Uterus (tissue), 4 donors: ENCODE results near the gene SMC1A. TPM values are rescaled to one million over a fixed set of nuclear protein-coding genes. Genes with fewer than 3 reads are reported as not detected.
"Not testable (repeated sequence)": the region's sequence is repeated elsewhere in the genome, so short reads cannot be mapped to it uniquely, and the experiment has no call there.

ENCODE experiments used
- DNase-seq, 2 donors: peaks; one replicate each; pipeline ENCODE4 v3.0.0-alpha.2; 2019 to 2020
- H3K27ac ChIP-seq, 2 donors: fragments of 200-600 bp; sonication (generic); 1 replicate in 1 of 2; 2 replicates in 1 of 2; pipeline ENCODE4 v1.5.1; 2016 to 2018
- H3K27me3 ChIP-seq, 2 donors: fragments of 200-600 bp; sonication (generic); one replicate each; pipeline ENCODE4 v1.5.1; 2018 to 2019; ENCODE audit warnings: control low read depth in 1 of 2
- H3K36me3 ChIP-seq, 2 donors: fragments of 200-600 bp; sonication (generic); one replicate each; pipeline ENCODE4 v1.5.1; 2019; ENCODE audit warnings: control low read depth in 1 of 2
- H3K4me1 ChIP-seq, 2 donors: fragments of 200-600 bp; sonication (generic); one replicate each; pipeline ENCODE4 v1.5.1; 2018 to 2019; ENCODE audit warnings: control low read depth in 1 of 2
- H3K4me3 ChIP-seq, 2 donors: fragments of 200-600 bp; sonication (generic); 1 replicate in 1 of 2; 2 replicates in 1 of 2; pipeline ENCODE4 v1.5.1; 2018 to 2019; ENCODE audit warnings: mild to moderate bottlenecking in 1 of 2
- H3K9me3 ChIP-seq, 2 donors: fragments of 200-600 bp; sonication (generic); one replicate each; pipeline ENCODE4 v1.5.1; 2019; ENCODE audit warnings: control low read depth in 1 of 2
- POLR2A ChIP-seq, 2 donors: fragments of 450-650 bp; IDR thresholded peaks; one replicate each; pipeline ENCODE4 v1.6.1; 2016; ENCODE audit warnings: antibody characterized with exemption in 2 of 2, mild to moderate bottlenecking in 1 of 2, moderate library complexity in 1 of 2
- intact Hi-C: fragments of 100-400 bp; cut with DNase I; formaldehyde crosslinking; loops from one replicate; pipeline ENCODE4 v1.15.1; 2023; ENCODE audit warnings: low total_unique reads
- total RNA-seq, 4 donors: library from RNA; depleted of rRNA in 3 of 4; stranded (reverse); fragments of >200 nt in 3 of 4; gene quantifications; one replicate each; pipeline versions ENCODE4 v1.1.0 to v1.2.4, GENCODE V29; 2014 to 2023
- TF ChIP-seq, protein P1 (sequence below), 4 experiments: fragments of 200-600 bp in 2 of 4; fragments of 450-650 bp in 2 of 4; sonication (generic) in 2 of 4; IDR thresholded peaks; one replicate each; pipeline ENCODE4 v1.5.1; 2016 to 2019; ENCODE audit warnings: antibody characterized with exemption in 4 of 4, mild to moderate bottlenecking in 2 of 4, moderate library complexity in 1 of 4
- donor health status: DM: yes; HTN: yes; CAD: no.

Gene SMC1A
- total RNA-seq, 4 donors from 2014 or later = 34.8 to 85.5 (median 40.8) TPM

- Histone ChIP-seq H3K4me1 (no peaks in the 10 kb centered on the region), H3K4me3 (no peak overlapping the region), H3K36me3 (no peaks in the 10 kb centered on the region), H3K9me3 (no peaks in the 10 kb centered on the region), H3K27me3 (no peaks in the 10 kb centered on the region), H3K27ac (no peak overlapping the region)
- no peak for DNase-seq
- intact Hi-C loops = no loop called here
- TF ChIP-seq, protein P1, sequence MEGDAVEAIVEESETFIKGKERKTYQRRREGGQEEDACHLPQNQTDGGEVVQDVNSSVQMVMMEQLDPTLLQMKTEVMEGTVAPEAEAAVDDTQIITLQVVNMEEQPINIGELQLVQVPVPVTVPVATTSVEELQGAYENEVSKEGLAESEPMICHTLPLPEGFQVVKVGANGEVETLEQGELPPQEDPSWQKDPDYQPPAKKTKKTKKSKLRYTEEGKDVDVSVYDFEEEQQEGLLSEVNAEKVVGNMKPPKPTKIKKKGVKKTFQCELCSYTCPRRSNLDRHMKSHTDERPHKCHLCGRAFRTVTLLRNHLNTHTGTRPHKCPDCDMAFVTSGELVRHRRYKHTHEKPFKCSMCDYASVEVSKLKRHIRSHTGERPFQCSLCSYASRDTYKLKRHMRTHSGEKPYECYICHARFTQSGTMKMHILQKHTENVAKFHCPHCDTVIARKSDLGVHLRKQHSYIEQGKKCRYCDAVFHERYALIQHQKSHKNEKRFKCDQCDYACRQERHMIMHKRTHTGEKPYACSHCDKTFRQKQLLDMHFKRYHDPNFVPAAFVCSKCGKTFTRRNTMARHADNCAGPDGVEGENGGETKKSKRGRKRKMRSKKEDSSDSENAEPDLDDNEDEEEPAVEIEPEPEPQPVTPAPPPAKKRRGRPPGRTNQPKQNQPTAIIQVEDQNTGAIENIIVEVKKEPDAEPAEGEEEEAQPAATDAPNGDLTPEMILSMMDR (IDR thresholded peaks at IDR 0.05) = no peak
- TF ChIP-seq POLR2A (IDR thresholded peaks at IDR 0.05) = no peak
Measured at GRCh38 chrX:53430231-53430630, 7.8 kb upstream of the SMC1A start.

DNA sequence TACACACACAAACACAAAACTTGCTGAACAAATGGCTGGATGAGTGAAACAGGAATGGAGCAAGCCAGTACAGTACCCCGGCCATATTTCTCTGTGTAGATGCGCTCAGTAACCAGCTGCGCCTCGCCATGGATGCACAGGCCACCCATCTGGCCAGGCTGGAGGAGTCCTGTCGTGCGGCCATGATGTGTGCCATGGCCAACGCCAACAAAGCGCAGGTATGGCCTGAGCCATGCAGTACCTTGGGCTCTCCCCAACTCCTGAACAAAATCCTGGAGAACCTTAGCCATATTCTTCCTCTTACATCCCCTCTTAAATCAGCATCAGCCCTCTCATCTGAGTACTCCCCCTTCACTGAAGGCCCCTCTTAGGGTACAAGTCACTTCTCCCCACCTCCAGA, 7.3 kb upstream of the SMC1A start:
- Histone ChIP-seq H3K9me3 (no peaks in the 10 kb centered on the region), H3K27ac (no peak overlapping the region), H3K27me3 (no peaks in the 10 kb centered on the region), H3K4me3 (no peak overlapping the region), H3K4me1 (no peaks in the 10 kb centered on the region), H3K36me3 (no peaks in the 10 kb centered on the region)
- TF ChIP-seq, protein P1 (IDR thresholded peaks at IDR 0.05) = no peak
- TF ChIP-seq POLR2A (IDR thresholded peaks at IDR 0.05) = no peak
- intact Hi-C loops = loop anchor here (10.0 kb wide), 1 partner anchor 115 kb away; no protein-coding TSS in a partner anchor
- no peak for DNase-seq

- intact Hi-C loops = loop anchor here (10.0 kb wide), 1 partner anchor 108 kb away; no protein-coding TSS in a partner anchor
- Histone ChIP-seq H3K4me3 (peak within 1 kb of the TSS; percentile 77 to 81), H3K36me3 (no peaks in the 10 kb centered on the region), H3K9me3 (no peaks in the 10 kb centered on the region), H3K4me1 (peaks cover 10% of the 10 kb centered on the region in 2 donors), H3K27me3 (no peaks in the 10 kb centered on the region), H3K27ac (peak within 1 kb of the TSS; percentile 89 to 95)
- TF ChIP-seq, protein P1 (IDR thresholded peaks at IDR 0.05) = no peak
- TF ChIP-seq POLR2A (IDR thresholded peaks at IDR 0.05) = no peak
- no peak for DNase-seq
Measured at GRCh38 chrX:53422861-53423306, 430 bp upstream of the SMC1A start, which contains the start of gene RIBC1. Gene RIBC1 (plus strand): TSS chrX:53422873. CDS start chrX:53426277, 3,404 bp downstream.

GRCh38 chrX:53421772-53422085, 725 bp downstream of the SMC1A start:
- no peak for DNase-seq
- peak overlapping the region; percentile 77 to 81 for H3K4me3 ChIP-seq
- peak overlapping the region; percentile 89 to 95 for H3K27ac ChIP-seq
- intact Hi-C loops = loop anchor here (10.0 kb wide), 1 partner anchor 107 kb away; no protein-coding TSS in a partner anchor
- TF ChIP-seq, protein P1 (IDR thresholded peaks at IDR 0.05) = no peak
- TF ChIP-seq POLR2A (IDR thresholded peaks at IDR 0.05) = no peak
- no peaks in the 10 kb centered on the region for H3K36me3 ChIP-seq
- no peaks in the 10 kb centered on the region for H3K27me3 ChIP-seq
- no peaks in the 10 kb centered on the region for H3K9me3 ChIP-seq
- peaks cover 10% of the 10 kb centered on the region in 2 donors for H3K4me1 ChIP-seq

DNA sequence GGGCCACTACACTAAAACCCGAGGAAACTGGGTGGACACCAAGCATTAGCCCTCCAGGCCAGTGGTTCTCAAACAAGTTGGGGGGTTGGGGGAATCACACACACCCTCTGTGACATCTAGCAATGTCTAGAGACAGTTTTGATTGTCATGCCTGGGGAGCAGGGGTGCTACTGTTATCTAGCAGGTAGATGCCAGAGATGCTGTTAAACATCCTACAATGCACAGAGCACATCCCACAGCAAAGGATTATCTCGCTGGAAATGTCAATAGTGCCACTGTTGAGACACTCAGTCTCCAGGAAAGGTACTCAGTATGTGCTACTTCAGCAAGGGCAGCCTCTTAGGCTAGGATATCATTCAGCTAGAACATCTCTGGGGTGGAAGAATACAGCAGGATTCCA, 1.3 kb downstream of the SMC1A start:
- Histone ChIP-seq H3K27me3 (no peaks in the 10 kb centered on the region), H3K36me3 (no peaks in the 10 kb centered on the region), H3K9me3 (no peaks in the 10 kb centered on the region), H3K4me1 (peaks cover 10% of the 10 kb centered on the region in 2 donors), H3K27ac (peak overlapping the region in 1 of 2 donors; percentile 89), H3K4me3 (peak overlapping the region in 1 of 2 donors; percentile 77)
- TF ChIP-seq POLR2A (IDR thresholded peaks at IDR 0.05) = no peak
- TF ChIP-seq, protein P1 (IDR thresholded peaks at IDR 0.05) = no peak
- DNase-seq = no peak
- intact Hi-C loops = loop anchor here (10.0 kb wide), 1 partner anchor 106 kb away; no protein-coding TSS in a partner anchor

GRCh38 chrX:53420351-53420750, 2.1 kb downstream of the SMC1A start:
- not testable (repeated sequence) for DNase-seq, H3K27ac ChIP-seq, H3K36me3 ChIP-seq, H3K4me3 ChIP-seq, H3K27me3 ChIP-seq, H3K9me3 ChIP-seq
- peaks cover 10% of the 10 kb centered on the region in 2 donors for H3K4me1 ChIP-seq
- intact Hi-C loops = loop anchor here (10.0 kb wide), 1 partner anchor 106 kb away; no protein-coding TSS in a partner anchor
